Measurements from ENCODE around the gene EPS8.

DNA sequence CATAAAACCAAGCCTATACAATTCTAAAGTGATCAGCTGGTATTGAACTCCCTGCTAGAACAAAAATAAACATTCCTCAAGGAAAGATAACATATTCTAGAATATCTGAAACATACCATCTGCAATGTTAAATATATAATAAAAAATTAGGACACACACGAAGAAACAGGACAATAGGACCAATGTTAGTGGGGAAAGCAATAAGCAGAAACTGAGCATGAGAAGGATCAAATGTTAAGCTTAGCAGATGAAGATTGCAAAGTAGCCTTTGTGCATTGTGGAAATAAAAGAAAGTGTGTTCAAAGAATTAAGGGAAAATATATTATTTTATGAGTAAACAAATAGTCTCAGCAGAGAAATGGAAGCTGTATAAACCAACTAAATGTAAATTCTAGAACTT lies 180.8 kb downstream of the EPS8 start:
- TF ChIP-seq POLR2A (IDR thresholded peaks at IDR 0.05) (no peak), CTCF (IDR thresholded peaks at IDR 0.05) (no peak)
